Tibial nerve (tissue), 4 donors: Measurements from ENCODE around the gene SPACA9. TPM values are rescaled to one million over a fixed set of nuclear protein-coding genes. Genes with fewer than 3 reads are reported as not detected.

ENCODE experiments used
- DNase-seq, 2 donors: peaks; one replicate each; pipeline ENCODE4 v3.0.0-alpha.2; 2019; ENCODE audit warnings: low spot score in 2 of 2
- H3K27ac ChIP-seq, 4 donors: fragments of 200-600 bp; sonication (generic) in 3 of 4; one replicate each; pipeline ENCODE4 v1.5.1; 2017 to 2019; ENCODE audit warnings: mild to moderate bottlenecking in 1 of 4
- H3K27me3 ChIP-seq, 2 donors: fragments of 200-600 bp; sonication (generic) in 1 of 2; one replicate each; pipeline versions ENCODE4 v1.5.1 to v1.6.0; 2017 to 2019
- H3K36me3 ChIP-seq, 3 donors: fragments of 200-600 bp; sonication (generic); one replicate each; pipeline ENCODE4 v1.5.1; 2018 to 2019
- H3K4me1 ChIP-seq, 4 donors: fragments of 200-600 bp; sonication (generic) in 3 of 4; one replicate each; pipeline ENCODE4 v1.5.1; 2017 to 2019
- H3K4me3 ChIP-seq, 4 donors: fragments of 200-600 bp; sonication (generic) in 3 of 4; one replicate each; pipeline ENCODE4 v1.5.1; 2017 to 2019; ENCODE audit warnings: mild to moderate bottlenecking in 1 of 4, moderate library complexity in 1 of 4
- H3K9me3 ChIP-seq, 4 donors: fragments of 200-600 bp; sonication (generic) in 3 of 4; one replicate each; pipeline ENCODE4 v1.5.1; 2017 to 2019
- EP300 ChIP-seq, 2 donors: sonication (generic); formaldehyde crosslinking; IDR thresholded peaks; one replicate each; pipeline ENCODE4 v1.6.1; 2017; ENCODE audit warnings: antibody characterized with exemption in 2 of 2, mild to moderate bottlenecking in 1 of 2
- POLR2A ChIP-seq, 2 donors: fragments of 450-650 bp; IDR thresholded peaks; one replicate each; pipeline ENCODE4 v1.6.1; 2017; ENCODE audit warnings: antibody characterized with exemption in 2 of 2, mild to moderate bottlenecking in 2 of 2, moderate library complexity in 2 of 2
- WGBS, 2 donors: methylation state at CpG; one replicate each; pipeline ENCODE4 v1.1.5; 2018; 5-methylcytosine and 5-hydroxymethylcytosine counted together
- total RNA-seq, 4 donors: library from RNA; depleted of rRNA; stranded (reverse); fragments of >200 nt; gene quantifications; one replicate each; pipeline ENCODE4 v1.1.0, GENCODE V29; 2016
- TF ChIP-seq, protein P1 (sequence below), 5 experiments: fragments of 200-600 bp in 3 of 5; fragments of 450-650 bp in 2 of 5; sonication (generic) in 3 of 5; IDR thresholded peaks; one replicate each; pipeline ENCODE4 v1.5.1; 2016 to 2019; ENCODE audit warnings: antibody characterized with exemption in 5 of 5, mild to moderate bottlenecking in 3 of 5, moderate library complexity in 2 of 5

The SPACA9 gene
- total RNA-seq, 4 donors from 2014 or later: 4.2 to 5.9 (median 5.3) TPM

GRCh38 chr9:132877824-132878694, 639 bp upstream of the SPACA9 start, which contains the start of gene AK8:
AK8 (minus strand) TSS chr9:132878284; CDS start chr9:132878255, 29 bp downstream.
- peak within 1 kb of the TSS; percentile 77 to 95 (median 92) for H3K4me3 ChIP-seq
- TF ChIP-seq EP300 (IDR thresholded peaks at IDR 0.05) (peak in 1 of 2 donors; percentile 59), POLR2A (IDR thresholded peaks at IDR 0.05) (no peak)
- TF ChIP-seq, protein P1, sequence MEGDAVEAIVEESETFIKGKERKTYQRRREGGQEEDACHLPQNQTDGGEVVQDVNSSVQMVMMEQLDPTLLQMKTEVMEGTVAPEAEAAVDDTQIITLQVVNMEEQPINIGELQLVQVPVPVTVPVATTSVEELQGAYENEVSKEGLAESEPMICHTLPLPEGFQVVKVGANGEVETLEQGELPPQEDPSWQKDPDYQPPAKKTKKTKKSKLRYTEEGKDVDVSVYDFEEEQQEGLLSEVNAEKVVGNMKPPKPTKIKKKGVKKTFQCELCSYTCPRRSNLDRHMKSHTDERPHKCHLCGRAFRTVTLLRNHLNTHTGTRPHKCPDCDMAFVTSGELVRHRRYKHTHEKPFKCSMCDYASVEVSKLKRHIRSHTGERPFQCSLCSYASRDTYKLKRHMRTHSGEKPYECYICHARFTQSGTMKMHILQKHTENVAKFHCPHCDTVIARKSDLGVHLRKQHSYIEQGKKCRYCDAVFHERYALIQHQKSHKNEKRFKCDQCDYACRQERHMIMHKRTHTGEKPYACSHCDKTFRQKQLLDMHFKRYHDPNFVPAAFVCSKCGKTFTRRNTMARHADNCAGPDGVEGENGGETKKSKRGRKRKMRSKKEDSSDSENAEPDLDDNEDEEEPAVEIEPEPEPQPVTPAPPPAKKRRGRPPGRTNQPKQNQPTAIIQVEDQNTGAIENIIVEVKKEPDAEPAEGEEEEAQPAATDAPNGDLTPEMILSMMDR (IDR thresholded peaks at IDR 0.05): peak in 1 of 5 experiments; percentile 9
- no peaks in the 10 kb centered on the region for H3K9me3 ChIP-seq
- H3K36me3 ChIP-seq: peaks cover 0 to 10% (median 0%) of the 10 kb centered on the region in 3 donors
- WGBS, 2 donors: 1% methylated on average over 20 to 43 of the region's 89 CpGs
- peaks cover 0 to 26% (median 3%) of the 10 kb centered on the region in 4 donors for H3K4me1 ChIP-seq
- no peaks in the 10 kb centered on the region for H3K27me3 ChIP-seq
- peak within 1 kb of the TSS; percentile 76 to 93 (median 86) for H3K27ac ChIP-seq
- DNase-seq: peak; percentile 43 to 52

- peak overlapping the region in 3 of 4 donors; percentile 80 to 93 (median 92) for H3K27ac ChIP-seq
- no peaks in the 10 kb centered on the region for H3K27me3 ChIP-seq
- H3K4me1 ChIP-seq: peaks cover 0 to 26% (median 3%) of the 10 kb centered on the region in 4 donors
- TF ChIP-seq, protein P1 (IDR thresholded peaks at IDR 0.05): no peak
- TF ChIP-seq EP300 (IDR thresholded peaks at IDR 0.05) (no peak), POLR2A (IDR thresholded peaks at IDR 0.05) (no peak)
- peaks cover 0 to 26% (median 0%) of the 10 kb centered on the region in 3 donors for H3K36me3 ChIP-seq
- no peaks in the 10 kb centered on the region for H3K9me3 ChIP-seq
- no peak for DNase-seq
- WGBS, 2 donors: 84 to 85% methylated on average over 6 of the region's 6 CpGs
- peak overlapping the region in 1 of 4 donors; percentile 90 for H3K4me3 ChIP-seq
Measured at GRCh38 chr9:132879457-132880323, 992 bp downstream of the SPACA9 start.

GRCh38 chr9:132880324-132880661, 1.6 kb downstream of the SPACA9 start:
- 76 to 87% methylated on average over 7 of the region's 7 CpGs for WGBS, 2 donors
- no peaks in the 10 kb centered on the region for H3K9me3 ChIP-seq
- H3K36me3 ChIP-seq: peaks cover 0 to 27% (median 0%) of the 10 kb centered on the region in 3 donors
- peak overlapping the region in 1 of 4 donors; percentile 92 for H3K27ac ChIP-seq
- no peak for DNase-seq
- no peaks in the 10 kb centered on the region for H3K27me3 ChIP-seq
- no peak overlapping the region for H3K4me3 ChIP-seq
- TF ChIP-seq POLR2A (IDR thresholded peaks at IDR 0.05): no peak
- H3K4me1 ChIP-seq: peaks cover 0 to 26% (median 3%) of the 10 kb centered on the region in 4 donors

DNA sequence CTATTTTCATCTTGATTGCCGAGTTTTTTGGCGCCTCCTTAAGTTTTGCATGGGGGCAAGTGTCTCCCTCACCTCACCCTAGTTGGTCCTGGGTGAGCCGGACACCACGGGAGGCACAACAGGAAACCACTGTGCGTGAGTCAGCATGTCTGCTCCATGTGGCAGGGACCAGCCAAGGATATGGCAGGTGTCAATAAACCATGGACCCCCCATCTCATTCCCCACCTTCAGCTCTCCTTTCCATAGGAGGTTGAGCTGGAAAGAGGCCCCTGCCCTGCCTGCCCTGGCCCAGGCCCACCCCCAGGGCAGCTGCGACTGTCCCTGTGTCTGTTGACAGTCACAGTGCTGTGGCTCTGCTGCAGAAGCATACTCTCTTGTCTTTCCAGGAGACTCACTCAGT, 3.1 kb downstream of the SPACA9 start:
- H3K4me3 ChIP-seq: no peak overlapping the region
- TF ChIP-seq EP300 (IDR thresholded peaks at IDR 0.05) (no peak), POLR2A (IDR thresholded peaks at IDR 0.05) (no peak)
- TF ChIP-seq, protein P1 (IDR thresholded peaks at IDR 0.05): no peak
- peaks cover 0 to 41% (median 0%) of the 10 kb centered on the region in 3 donors for H3K36me3 ChIP-seq
- WGBS, 2 donors: 73 to 77% methylated on average over 6 of the region's 6 CpGs
- H3K27me3 ChIP-seq: no peaks in the 10 kb centered on the region
- H3K4me1 ChIP-seq: peaks cover 0 to 26% (median 3%) of the 10 kb centered on the region in 4 donors
- H3K9me3 ChIP-seq: no peaks in the 10 kb centered on the region
- DNase-seq: no peak
- no peak overlapping the region for H3K27ac ChIP-seq

GRCh38 chr9:132882616-132883015, 3.9 kb downstream of the SPACA9 start:
- peaks cover 0 to 49% (median 0%) of the 10 kb centered on the region in 3 donors for H3K36me3 ChIP-seq
- H3K4me3 ChIP-seq: no peak overlapping the region
- H3K9me3 ChIP-seq: no peaks in the 10 kb centered on the region
- H3K4me1 ChIP-seq: peaks cover 0 to 18% (median 1%) of the 10 kb centered on the region in 4 donors
- WGBS, 2 donors: 54 to 68% methylated on average over 6 of the region's 6 CpGs
- H3K27ac ChIP-seq: no peak overlapping the region
- TF ChIP-seq POLR2A (IDR thresholded peaks at IDR 0.05): no peak
- no peak for TF ChIP-seq EP300 (IDR thresholded peaks at IDR 0.05)
- TF ChIP-seq, protein P1 (IDR thresholded peaks at IDR 0.05): no peak
- DNase-seq: no peak
- H3K27me3 ChIP-seq: no peaks in the 10 kb centered on the region
